ENCODE data around the gene DPH1. TPM values are rescaled to one million over a fixed set of nuclear protein-coding genes. Genes with fewer than 3 reads are reported as not detected.

The DPH1 gene
- total RNA-seq, 2 donors from 2014 or later: 31.1 to 48.3 TPM

DNA sequence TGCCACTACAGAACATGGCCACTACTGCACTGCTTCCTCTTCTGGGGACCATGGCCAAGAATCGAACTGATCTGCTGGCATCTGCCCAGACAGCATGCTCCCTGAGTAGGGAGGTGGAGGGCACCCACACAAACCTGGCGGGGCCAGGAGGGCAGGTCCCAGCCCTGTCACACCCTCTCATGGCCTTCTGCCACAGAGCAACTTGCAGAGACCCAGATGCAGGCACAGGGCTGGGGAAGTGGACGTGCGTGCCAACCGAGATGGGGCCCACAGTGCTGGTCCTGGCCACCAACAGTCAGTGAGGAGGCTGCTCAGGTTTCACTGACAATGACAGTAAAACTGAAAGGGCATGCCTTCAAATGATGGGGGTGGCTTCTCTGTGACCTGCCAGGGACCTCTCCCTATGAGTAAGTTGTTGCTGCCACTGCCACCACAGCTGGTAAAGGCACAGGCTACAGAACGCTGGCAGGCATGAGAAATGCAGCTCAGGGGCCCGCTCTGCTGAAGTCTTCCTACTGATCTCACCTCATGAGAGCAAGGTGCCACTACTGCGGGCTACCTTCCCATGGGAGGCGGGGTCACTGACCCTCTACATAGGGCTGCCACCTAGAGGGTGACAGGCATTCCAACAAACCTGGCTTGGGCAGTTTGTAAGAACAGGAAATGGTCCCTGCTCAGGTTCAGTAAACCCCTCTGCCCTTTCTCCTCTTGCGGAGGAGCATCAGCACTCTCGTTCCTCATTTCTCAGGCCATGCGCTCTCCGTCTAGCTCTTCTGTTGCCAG, 40.5 kb downstream of the DPH1 start:
- WGBS, 2 experiments (ENCODE audit: insufficient coverage in 1 of 2, insufficient read length in 1 of 2): 90 to 92% methylated on average over 9 to 13 of the region's 13 CpGs
- H3K27me3 Mint-ChIP-seq (ENCODE audit: insufficient read depth): no peaks in the 10 kb centered on the region
- Histone ChIP-seq H3K27ac (ENCODE audit: low read depth, low read length) (no peak overlapping the region), H3K4me3 (ENCODE audit: low read length) (no peak overlapping the region), H3K9me3 (ENCODE audit: control insufficient read depth, low read length) (no peaks in the 10 kb centered on the region), H3K9ac (ENCODE audit: extremely low read depth, low read length, poor library complexity, severe bottlenecking) (no peak overlapping the region), H3K4me1 (ENCODE audit: control insufficient read depth, insufficient read depth, low read length) (peaks cover under 1% of the 10 kb centered on the region), H3K27me3 (ENCODE audit: control insufficient read depth, insufficient read depth, low read length, poor library complexity, severe bottlenecking) (no peaks in the 10 kb centered on the region), H3K36me3 (ENCODE audit: control insufficient read depth, insufficient read depth, low read length) (peaks cover 79% of the 10 kb centered on the region)
- H3K9me3 Mint-ChIP-seq: no peaks in the 10 kb centered on the region
- H3K36me3 Mint-ChIP-seq (ENCODE audit: low read depth): peaks cover 45% of the 10 kb centered on the region
- no peaks in the 10 kb centered on the region for H3K4me1 Mint-ChIP-seq
- no peak overlapping the region for H3K27ac Mint-ChIP-seq
- TF ChIP-seq, protein P1, sequence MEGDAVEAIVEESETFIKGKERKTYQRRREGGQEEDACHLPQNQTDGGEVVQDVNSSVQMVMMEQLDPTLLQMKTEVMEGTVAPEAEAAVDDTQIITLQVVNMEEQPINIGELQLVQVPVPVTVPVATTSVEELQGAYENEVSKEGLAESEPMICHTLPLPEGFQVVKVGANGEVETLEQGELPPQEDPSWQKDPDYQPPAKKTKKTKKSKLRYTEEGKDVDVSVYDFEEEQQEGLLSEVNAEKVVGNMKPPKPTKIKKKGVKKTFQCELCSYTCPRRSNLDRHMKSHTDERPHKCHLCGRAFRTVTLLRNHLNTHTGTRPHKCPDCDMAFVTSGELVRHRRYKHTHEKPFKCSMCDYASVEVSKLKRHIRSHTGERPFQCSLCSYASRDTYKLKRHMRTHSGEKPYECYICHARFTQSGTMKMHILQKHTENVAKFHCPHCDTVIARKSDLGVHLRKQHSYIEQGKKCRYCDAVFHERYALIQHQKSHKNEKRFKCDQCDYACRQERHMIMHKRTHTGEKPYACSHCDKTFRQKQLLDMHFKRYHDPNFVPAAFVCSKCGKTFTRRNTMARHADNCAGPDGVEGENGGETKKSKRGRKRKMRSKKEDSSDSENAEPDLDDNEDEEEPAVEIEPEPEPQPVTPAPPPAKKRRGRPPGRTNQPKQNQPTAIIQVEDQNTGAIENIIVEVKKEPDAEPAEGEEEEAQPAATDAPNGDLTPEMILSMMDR (conservative IDR thresholded peaks at IDR 0.05): peak; percentile 57
- H3K4me3 Mint-ChIP-seq: no peak overlapping the region
- peak; percentile 92 for DNase-seq

DNA sequence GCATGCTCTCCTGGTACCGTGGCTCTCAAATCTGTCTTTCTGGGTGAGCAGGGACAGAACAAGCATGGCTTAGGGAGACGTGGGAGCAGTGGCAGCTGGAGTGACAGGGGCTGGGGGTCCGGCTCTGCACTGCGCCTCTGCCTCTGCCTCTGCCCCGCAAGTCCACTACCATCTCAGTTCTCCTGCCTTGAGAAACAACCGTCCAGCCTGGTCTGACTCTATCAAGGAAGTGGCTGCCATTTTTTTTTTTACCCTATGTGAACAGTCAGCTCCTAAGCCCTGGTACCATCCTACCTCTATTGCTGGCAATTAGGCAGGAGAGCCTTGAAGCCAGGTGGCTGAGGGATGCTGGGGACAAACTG, 41.1 kb downstream of the DPH1 start:
- H3K27ac Mint-ChIP-seq: no peak overlapping the region
- no peaks in the 10 kb centered on the region for H3K27me3 Mint-ChIP-seq (ENCODE audit: insufficient read depth)
- Histone ChIP-seq H3K27me3 (ENCODE audit: control insufficient read depth, insufficient read depth, low read length, poor library complexity, severe bottlenecking) (no peaks in the 10 kb centered on the region), H3K36me3 (ENCODE audit: control insufficient read depth, insufficient read depth, low read length) (peaks cover 78% of the 10 kb centered on the region), H3K9me3 (ENCODE audit: control insufficient read depth, low read length) (no peaks in the 10 kb centered on the region), H3K27ac (ENCODE audit: low read depth, low read length) (no peak overlapping the region), H3K4me1 (ENCODE audit: control insufficient read depth, insufficient read depth, low read length) (peaks cover 5% of the 10 kb centered on the region), H3K9ac (ENCODE audit: extremely low read depth, low read length, poor library complexity, severe bottlenecking) (no peak overlapping the region), H3K4me3 (ENCODE audit: low read length) (no peak overlapping the region)
- WGBS, 2 experiments (ENCODE audit: insufficient coverage in 1 of 2, insufficient read length in 1 of 2): 93 to 97% methylated on average over 6 of the region's 6 CpGs
- no peak for DNase-seq
- no peak overlapping the region for H3K4me3 Mint-ChIP-seq
- TF ChIP-seq, protein P1 (conservative IDR thresholded peaks at IDR 0.05): no peak
- no peaks in the 10 kb centered on the region for H3K4me1 Mint-ChIP-seq
- H3K36me3 Mint-ChIP-seq (ENCODE audit: low read depth): peaks cover 48% of the 10 kb centered on the region
- no peaks in the 10 kb centered on the region for H3K9me3 Mint-ChIP-seq

DNA sequence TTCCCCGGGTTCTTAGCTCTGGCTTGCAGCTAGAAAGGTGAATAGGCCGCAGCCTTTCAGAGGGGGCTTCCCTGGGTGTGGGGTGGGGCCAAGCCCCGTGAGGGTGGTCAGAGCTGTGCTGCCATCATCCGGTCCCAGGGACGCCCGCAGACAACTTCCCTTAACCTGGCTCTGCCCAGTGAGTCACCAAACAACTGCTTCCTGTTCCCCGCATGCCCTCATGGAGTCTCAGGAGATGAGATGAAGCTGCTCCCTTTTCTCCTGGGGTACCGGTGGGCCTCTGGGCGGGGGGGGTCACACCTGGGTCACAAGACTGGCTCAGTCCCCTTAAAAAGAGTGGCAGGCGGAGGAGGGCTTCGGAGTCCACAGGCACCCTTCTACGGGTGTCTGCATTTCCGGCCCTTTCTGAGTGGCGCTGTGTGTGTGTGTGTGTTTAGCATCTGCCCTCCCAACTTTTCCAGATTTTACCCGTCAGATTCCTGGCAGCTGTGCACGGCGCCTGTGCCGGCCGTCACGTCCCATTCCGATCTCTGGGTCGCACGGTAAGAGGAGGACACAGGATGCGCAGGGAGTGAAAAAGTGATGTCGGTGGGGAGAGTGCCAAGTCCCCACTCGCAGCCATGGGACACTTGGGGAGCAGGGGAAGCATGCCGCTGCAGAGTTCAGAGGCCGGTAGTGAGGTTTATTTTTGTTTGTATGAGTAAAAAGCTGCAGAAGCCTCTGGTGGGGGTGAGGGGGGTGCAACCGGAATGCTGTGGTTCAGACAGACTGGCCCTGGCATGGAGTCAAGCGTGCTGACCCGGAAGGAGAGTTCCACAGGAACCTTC, 41.7 kb downstream of the DPH1 start:
- H3K27me3 Mint-ChIP-seq (ENCODE audit: insufficient read depth): no peaks in the 10 kb centered on the region
- 92 to 94% methylated on average over 22 to 31 of the region's 31 CpGs for WGBS, 2 experiments (ENCODE audit: insufficient coverage in 1 of 2, insufficient read length in 1 of 2)
- TF ChIP-seq, protein P1 (conservative IDR thresholded peaks at IDR 0.05): no peak
- H3K9ac ChIP-seq (ENCODE audit: extremely low read depth, low read length, poor library complexity, severe bottlenecking): no peak overlapping the region
- no peak for DNase-seq
- no peak overlapping the region for H3K27ac Mint-ChIP-seq
- no peaks in the 10 kb centered on the region for H3K27me3 ChIP-seq (ENCODE audit: control insufficient read depth, insufficient read depth, low read length, poor library complexity, severe bottlenecking)
- H3K4me3 ChIP-seq (ENCODE audit: low read length): no peak overlapping the region
- H3K27ac ChIP-seq (ENCODE audit: low read depth, low read length): no peak overlapping the region
- H3K4me3 Mint-ChIP-seq: no peak overlapping the region
- no peaks in the 10 kb centered on the region for H3K9me3 Mint-ChIP-seq
- H3K4me1 Mint-ChIP-seq: no peaks in the 10 kb centered on the region
- peaks cover 5% of the 10 kb centered on the region for H3K4me1 ChIP-seq (ENCODE audit: control insufficient read depth, insufficient read depth, low read length)
- H3K9me3 ChIP-seq (ENCODE audit: control insufficient read depth, low read length): no peaks in the 10 kb centered on the region
- peaks cover 78% of the 10 kb centered on the region for H3K36me3 ChIP-seq (ENCODE audit: control insufficient read depth, insufficient read depth, low read length)
- H3K36me3 Mint-ChIP-seq (ENCODE audit: low read depth): peaks cover 51% of the 10 kb centered on the region

All from endodermal cell (in vitro differentiated cells).